Right lobe of liver (tissue), 6 donors: ENCODE measurements around the gene ANKRD24. TPM values are rescaled to one million over a fixed set of nuclear protein-coding genes. Genes with fewer than 3 reads are reported as not detected.
"Not testable (repeated sequence)": the region's sequence is repeated elsewhere in the genome, so short reads cannot be mapped to it uniquely, and the experiment has no call there.

ENCODE experiments used
- ATAC-seq, 4 donors: fragments of 200-7000 bp; cut with Tn5 transposase; one replicate each; pipeline ENCODE4 v1.9.1; 2020; ENCODE audit warnings: mild to moderate bottlenecking in 4 of 4, moderate library complexity in 4 of 4
- DNase-seq, 3 donors: peaks; one replicate each; pipeline ENCODE4 v3.0.0-alpha.2; 2020
- H3K27ac ChIP-seq, 3 donors: fragments of 200-600 bp; one replicate each; pipeline ENCODE4 v1.8.0; 2022
- H3K27me3 ChIP-seq, 2 donors: fragments of 200-600 bp; one replicate each; pipeline ENCODE4 v1.8.0; 2022
- H3K36me3 ChIP-seq, 4 donors: fragments of 200-600 bp; sonication (generic) in 1 of 4; one replicate each; pipeline versions ENCODE4 v1.5.1 to v1.8.0; 2017 to 2022; ENCODE audit warnings: control low read depth in 1 of 4
- H3K4me1 ChIP-seq, 4 donors: fragments of 200-600 bp; sonication (generic) in 1 of 4; one replicate each; pipeline versions ENCODE4 v1.5.1 to v1.8.0; 2017 to 2022; ENCODE audit warnings: control low read depth in 1 of 4
- H3K4me3 ChIP-seq, 3 donors: fragments of 200-600 bp; one replicate each; pipeline ENCODE4 v1.8.0; 2022
- H3K9me3 ChIP-seq, 4 donors: fragments of 200-600 bp; sonication (generic) in 1 of 4; one replicate each; pipeline versions ENCODE4 v1.5.1 to v1.8.0; 2017 to 2022; ENCODE audit warnings: control low read depth in 1 of 4
- CTCF ChIP-seq, 4 donors: fragments of 200-600 bp in 3 of 4; fragments of 450-650 bp in 1 of 4; IDR thresholded peaks; one replicate each; pipeline versions ENCODE4 v1.5.1 to v1.8.0; 2016 to 2022; ENCODE audit warnings: antibody characterized with exemption in 4 of 4, mild to moderate bottlenecking in 2 of 4
- POLR2A ChIP-seq: fragments of 450-650 bp; IDR thresholded peaks from one replicate; pipeline ENCODE4 v1.6.1; 2017; ENCODE audit warnings: antibody characterized with exemption, mild to moderate bottlenecking
- WGBS: methylation state at CpG from one replicate; pipeline ENCODE4 v1.1.6; 2018; ENCODE audit warnings: low coverage, low lambda C conversion rate; ENCODE audit not compliant: insufficient coverage; ENCODE audit errors: missing lambda C conversion rate; 5-methylcytosine and 5-hydroxymethylcytosine counted together
- intact Hi-C, 2 donors: fragments of 100-400 bp; cut with DNase I; formaldehyde crosslinking; loops; one replicate each; pipeline versions ENCODE4 v1.11.2 to v1.14.1; 2022
- total RNA-seq, 6 experiments: library from RNA; depleted of rRNA in 2 of 6; stranded (reverse); fragments of >200 nt in 2 of 6; fragmentation: NEBNext Ultra II Directional in 3 of 6; extraction: Animal tissue kit (Norgen Biotek cat#: 25700) in 3 of 6; gene quantifications; one replicate each; pipeline versions ENCODE4 v1.1.0 to v1.2.4, GENCODE V29; 2016 to 2023
- donor health status: DM: no; HTN: yes; CAD: no.
- donor health status: DM: no; HTN: no; CAD: no.
- donor health status: DM: no; HTN: no; CAD: no.
- donor health status: DM: no; HTN: yes; CAD: no.
- donor health status: DM: no; HTN: yes; CAD: no.

Gene ANKRD24
- total RNA-seq, 6 experiments from 2014 or later = 1.2 to 4.8 (median 2.7) TPM

- Histone ChIP-seq H3K9me3 (no peaks in the 10 kb centered on the region), H3K27ac (no peak overlapping the region), H3K36me3 (no peaks in the 10 kb centered on the region), H3K27me3 (no peaks in the 10 kb centered on the region), H3K4me1 (peaks cover 0 to 32% (median 9%) of the 10 kb centered on the region in 4 donors), H3K4me3 (no peak overlapping the region)
- WGBS = 17% methylated on average over 14 of the region's 14 CpGs
- peak; percentile 76 to 85 (median 82) for ATAC-seq
- TF ChIP-seq POLR2A (no peak), CTCF (IDR thresholded peaks at IDR 0.05) (peak; percentile 75 to 87 (median 86))
- intact Hi-C loops = no loop called here
- DNase-seq = peak; percentile 81 to 85 (median 84)
Observed at GRCh38 chr19:4139614-4140236, 42.8 kb upstream of the ANKRD24 start.

GRCh38 chr19:4140237-4140711 lies 42.2 kb upstream of the ANKRD24 start:
- H3K4me3 ChIP-seq = no peak overlapping the region
- TF ChIP-seq POLR2A (no peak), CTCF (IDR thresholded peaks at IDR 0.05) (peak; percentile 51 to 63 (median 54))
- 5% methylated on average over 9 of the region's 12 CpGs for WGBS
- intact Hi-C loops = no loop called here
- H3K9me3 ChIP-seq = no peaks in the 10 kb centered on the region
- H3K36me3 ChIP-seq = no peaks in the 10 kb centered on the region
- ATAC-seq (peak; percentile 77 to 89 (median 84)), DNase-seq (no peak)
- peak overlapping the region in 1 of 3 donors; percentile 34 for H3K27ac ChIP-seq
- peaks cover 0 to 32% (median 9%) of the 10 kb centered on the region in 4 donors for H3K4me1 ChIP-seq
- no peaks in the 10 kb centered on the region for H3K27me3 ChIP-seq

GRCh38 chr19:4142916-4143315 lies 39.6 kb upstream of the ANKRD24 start:
- ATAC-seq, H3K9me3 ChIP-seq, H3K27me3 ChIP-seq, H3K27ac ChIP-seq, H3K36me3 ChIP-seq, H3K4me3 ChIP-seq, intact Hi-C loops, DNase-seq: not testable (repeated sequence)
- H3K4me1 ChIP-seq = peaks cover 0 to 37% (median 18%) of the 10 kb centered on the region in 4 donors
- WGBS = no CpG with 5 or more reads among the region's 1 CpG

- H3K27ac ChIP-seq = no peak overlapping the region
- H3K9me3 ChIP-seq = no peaks in the 10 kb centered on the region
- intact Hi-C loops = no loop called here
- peak in 1 of 3 donors; percentile 74 for DNase-seq
- no peak overlapping the region for H3K4me3 ChIP-seq
- H3K27me3 ChIP-seq = no peaks in the 10 kb centered on the region
- TF ChIP-seq CTCF (IDR thresholded peaks at IDR 0.05) = no peak
- no peak for TF ChIP-seq POLR2A
- H3K36me3 ChIP-seq = no peaks in the 10 kb centered on the region
- peaks cover 0 to 47% (median 23%) of the 10 kb centered on the region in 4 donors for H3K4me1 ChIP-seq
- ATAC-seq = peak in 2 of 4 donors; percentile 2 to 35
- WGBS = 31% methylated on average over 6 of the region's 7 CpGs
Observed at GRCh38 chr19:4144666-4145249, 37.7 kb upstream of the ANKRD24 start.
